ENCODE measurements around the gene LPP. TPM values are rescaled to one million over a fixed set of nuclear protein-coding genes. Genes with fewer than 3 reads are reported as not detected.

The LPP gene
- total RNA-seq, 3 donors from 2014 or later (not counting 1 experiment from before 2014, with no cell fraction given), result 137 to 163 (median 149) TPM

DNA sequence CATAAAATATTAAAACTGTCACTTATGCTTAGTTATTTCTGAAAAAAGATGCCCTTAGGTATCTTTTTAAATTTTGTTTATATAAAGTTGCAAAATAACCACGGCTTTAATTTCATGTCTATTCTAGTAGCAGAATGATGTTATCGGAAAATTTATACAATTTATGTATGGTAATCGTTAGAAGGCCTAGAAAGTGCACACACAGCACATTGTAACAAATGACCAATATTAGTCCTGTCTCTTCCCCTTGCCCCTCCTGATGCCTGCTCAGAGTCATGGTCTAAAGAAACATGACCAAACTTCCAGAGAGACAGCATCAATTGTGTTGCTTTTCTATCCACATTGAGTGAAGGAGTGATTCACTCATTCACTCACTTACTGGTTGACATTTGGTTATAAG lies 6.2 kb upstream of the LPP start:
- no peaks in the 10 kb centered on the region for H3K9me3 Mint-ChIP-seq
- H3K4me1 Mint-ChIP-seq, result peaks cover 22 to 26% of the 10 kb centered on the region in 2 donors
- DNase-seq, result no peak
- 100% methylated on average over 2 of the region's 3 CpGs for WGBS (ENCODE audit: insufficient coverage)
- no peak for ATAC-seq
- TF ChIP-seq, protein P1, sequence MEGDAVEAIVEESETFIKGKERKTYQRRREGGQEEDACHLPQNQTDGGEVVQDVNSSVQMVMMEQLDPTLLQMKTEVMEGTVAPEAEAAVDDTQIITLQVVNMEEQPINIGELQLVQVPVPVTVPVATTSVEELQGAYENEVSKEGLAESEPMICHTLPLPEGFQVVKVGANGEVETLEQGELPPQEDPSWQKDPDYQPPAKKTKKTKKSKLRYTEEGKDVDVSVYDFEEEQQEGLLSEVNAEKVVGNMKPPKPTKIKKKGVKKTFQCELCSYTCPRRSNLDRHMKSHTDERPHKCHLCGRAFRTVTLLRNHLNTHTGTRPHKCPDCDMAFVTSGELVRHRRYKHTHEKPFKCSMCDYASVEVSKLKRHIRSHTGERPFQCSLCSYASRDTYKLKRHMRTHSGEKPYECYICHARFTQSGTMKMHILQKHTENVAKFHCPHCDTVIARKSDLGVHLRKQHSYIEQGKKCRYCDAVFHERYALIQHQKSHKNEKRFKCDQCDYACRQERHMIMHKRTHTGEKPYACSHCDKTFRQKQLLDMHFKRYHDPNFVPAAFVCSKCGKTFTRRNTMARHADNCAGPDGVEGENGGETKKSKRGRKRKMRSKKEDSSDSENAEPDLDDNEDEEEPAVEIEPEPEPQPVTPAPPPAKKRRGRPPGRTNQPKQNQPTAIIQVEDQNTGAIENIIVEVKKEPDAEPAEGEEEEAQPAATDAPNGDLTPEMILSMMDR (IDR thresholded peaks at IDR 0.05), result no peak
- intact Hi-C loops (cut with micrococcal nuclease), result no loop called here
- H3K27ac Mint-ChIP-seq, result peak overlapping the region in 1 of 2 donors; percentile 6
- no peak overlapping the region for H3K4me3 Mint-ChIP-seq
- no peaks in the 10 kb centered on the region for H3K9me3 ChIP-seq (ENCODE audit: control insufficient read depth, insufficient read depth, low read length)
- H3K27ac ChIP-seq (ENCODE audit: low read length), result no peak overlapping the region
- H3K36me3 ChIP-seq (ENCODE audit: control insufficient read depth, insufficient read depth, low read length), result no peaks in the 10 kb centered on the region
- no peaks in the 10 kb centered on the region for H3K36me3 Mint-ChIP-seq
- H3K4me1 ChIP-seq (ENCODE audit: control insufficient read depth, insufficient read depth, low read length), result peaks cover 2% of the 10 kb centered on the region
- H3K27me3 ChIP-seq (ENCODE audit: control insufficient read depth, insufficient read depth, low read length), result no peaks in the 10 kb centered on the region
- no peaks in the 10 kb centered on the region for H3K27me3 Mint-ChIP-seq (ENCODE audit: low read depth in 2 of 2)
- H3K4me3 ChIP-seq (ENCODE audit: low read length), result no peak overlapping the region

- peak overlapping the region in 1 of 2 donors; percentile 6 for H3K27ac Mint-ChIP-seq
- H3K9me3 Mint-ChIP-seq, result no peaks in the 10 kb centered on the region
- TF ChIP-seq, protein P1 (IDR thresholded peaks at IDR 0.05), result no peak
- WGBS (ENCODE audit: insufficient coverage), result 0% methylated on average over 1 of the region's 1 CpG
- H3K4me3 Mint-ChIP-seq, result no peak overlapping the region
- no peaks in the 10 kb centered on the region for H3K27me3 Mint-ChIP-seq (ENCODE audit: low read depth in 2 of 2)
- no peaks in the 10 kb centered on the region for H3K36me3 Mint-ChIP-seq
- H3K4me1 Mint-ChIP-seq, result peaks cover 26 to 31% of the 10 kb centered on the region in 2 donors
- no peak for ATAC-seq
- Histone ChIP-seq H3K36me3 (ENCODE audit: control insufficient read depth, insufficient read depth, low read length) (no peaks in the 10 kb centered on the region), H3K27ac (ENCODE audit: low read length) (no peak overlapping the region), H3K4me1 (ENCODE audit: control insufficient read depth, insufficient read depth, low read length) (peaks cover 8% of the 10 kb centered on the region), H3K9me3 (ENCODE audit: control insufficient read depth, insufficient read depth, low read length) (no peaks in the 10 kb centered on the region), H3K4me3 (ENCODE audit: low read length) (no peak overlapping the region), H3K27me3 (ENCODE audit: control insufficient read depth, insufficient read depth, low read length) (no peaks in the 10 kb centered on the region)
- no peak for DNase-seq
- intact Hi-C loops (cut with micrococcal nuclease), result no loop called here
Observed at GRCh38 chr3:188148318-188148717, 5.6 kb upstream of the LPP start.

DNA sequence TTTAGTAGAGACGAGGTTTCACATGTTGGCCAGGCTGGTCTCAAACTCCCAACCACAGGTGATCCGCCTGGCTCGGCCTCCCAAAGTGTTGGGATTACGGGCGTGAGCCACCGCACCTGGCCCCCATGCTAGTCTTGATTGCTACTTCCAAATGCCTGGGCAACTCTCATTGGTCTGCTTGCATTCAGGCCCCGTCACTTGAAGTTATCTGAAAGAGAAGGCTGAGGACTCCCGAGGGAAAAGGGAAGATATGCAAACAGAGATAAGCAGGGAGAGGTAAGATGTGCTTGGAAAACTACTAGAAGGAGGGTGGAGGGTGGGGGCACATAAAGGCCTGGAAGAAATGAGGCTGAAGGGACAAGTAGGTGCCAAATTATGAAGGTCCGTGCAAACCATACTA lies 4.4 kb upstream of the LPP start:
- H3K27me3 Mint-ChIP-seq (ENCODE audit: low read depth in 2 of 2), result no peaks in the 10 kb centered on the region
- H3K36me3 Mint-ChIP-seq, result no peaks in the 10 kb centered on the region
- H3K27ac ChIP-seq (ENCODE audit: low read length), result no peak overlapping the region
- WGBS (ENCODE audit: insufficient coverage), result 92% methylated on average over 9 of the region's 9 CpGs
- no peaks in the 10 kb centered on the region for H3K9me3 Mint-ChIP-seq
- peak overlapping the region in 1 of 2 donors; percentile 41 for H3K27ac Mint-ChIP-seq
- no peaks in the 10 kb centered on the region for H3K27me3 ChIP-seq (ENCODE audit: control insufficient read depth, insufficient read depth, low read length)
- H3K4me1 Mint-ChIP-seq, result peaks cover 34 to 39% of the 10 kb centered on the region in 2 donors
- peaks cover 14% of the 10 kb centered on the region for H3K4me1 ChIP-seq (ENCODE audit: control insufficient read depth, insufficient read depth, low read length)
- no peak overlapping the region for H3K4me3 ChIP-seq (ENCODE audit: low read length)
- TF ChIP-seq, protein P1 (IDR thresholded peaks at IDR 0.05), result no peak
- DNase-seq (no peak), ATAC-seq (no peak)
- no peaks in the 10 kb centered on the region for H3K36me3 ChIP-seq (ENCODE audit: control insufficient read depth, insufficient read depth, low read length)
- intact Hi-C loops (cut with micrococcal nuclease), result no loop called here
- no peak overlapping the region for H3K4me3 Mint-ChIP-seq
- no peaks in the 10 kb centered on the region for H3K9me3 ChIP-seq (ENCODE audit: control insufficient read depth, insufficient read depth, low read length)

- intact Hi-C loops (cut with micrococcal nuclease), result loop anchor here (5.0 to 10.0 kb wide), 3 partner anchors 36 to 401 kb away; no protein-coding TSS in a partner anchor
- H3K36me3 Mint-ChIP-seq, result no peaks in the 10 kb centered on the region
- H3K4me1 Mint-ChIP-seq, result peaks cover 48 to 53% of the 10 kb centered on the region in 2 donors
- no peaks in the 10 kb centered on the region for H3K9me3 Mint-ChIP-seq
- H3K4me3 Mint-ChIP-seq, result no peak overlapping the region
- H3K27ac Mint-ChIP-seq, result no peak overlapping the region
- H3K27me3 Mint-ChIP-seq (ENCODE audit: low read depth in 2 of 2), result no peaks in the 10 kb centered on the region
- 93% methylated on average over 4 of the region's 6 CpGs for WGBS (ENCODE audit: insufficient coverage)
- Histone ChIP-seq H3K27ac (ENCODE audit: low read length) (no peak overlapping the region), H3K4me3 (ENCODE audit: low read length) (no peak overlapping the region), H3K4me1 (ENCODE audit: control insufficient read depth, insufficient read depth, low read length) (peaks cover 28% of the 10 kb centered on the region), H3K36me3 (ENCODE audit: control insufficient read depth, insufficient read depth, low read length) (no peaks in the 10 kb centered on the region), H3K9me3 (ENCODE audit: control insufficient read depth, insufficient read depth, low read length) (no peaks in the 10 kb centered on the region), H3K27me3 (ENCODE audit: control insufficient read depth, insufficient read depth, low read length) (no peaks in the 10 kb centered on the region)
- TF ChIP-seq, protein P1 (IDR thresholded peaks at IDR 0.05), result no peak
- peak in 1 of 2 donors; percentile 26 for DNase-seq
- ATAC-seq, result no peak
Observed at GRCh38 chr3:188150982-188151381, 3.0 kb upstream of the LPP start.
